ENCODE measurements around the gene LRRC14B. TPM values are rescaled to one million over a fixed set of nuclear protein-coding genes. Genes with fewer than 3 reads are reported as not detected.

The LRRC14B gene
- total and polyA plus RNA-seq, 2 of the 13 experiments (the other 11 are each of a cell fraction or from before 2014, with no cell fraction given) = not detected

- Histone ChIP-seq H3K79me2 (ENCODE audit: insufficient read depth, low read length) (no peaks in the 10 kb centered on the region), H3K36me3 (replicated peaks in 1 of 2; ENCODE audit: control insufficient read depth in 1 of 2, insufficient read depth in 2 of 2, low read length in 2 of 2) (no peaks in the 10 kb centered on the region), H3K4me2 (ENCODE audit: low read depth, low read length) (no peak overlapping the region), H4K20me1 (ENCODE audit: insufficient read depth, low read length) (no peaks in the 10 kb centered on the region), H2AFZ (ENCODE audit: low read length) (no peak overlapping the region), H3K27ac (ENCODE audit: extremely low read length, insufficient read depth, low read length) (no peak overlapping the region), H3K27me3 (ENCODE audit: control insufficient read depth in 1 of 2, insufficient read depth in 2 of 2, low read length in 2 of 2) (peaks cover 6 to 65% of the 10 kb centered on the region in 2 experiments), H3K9ac (ENCODE audit: insufficient read depth, low read depth, low read length) (no peak overlapping the region), H3K4me3 (replicated peaks in 1 of 3; ENCODE audit: insufficient read depth in 1 of 3, low read depth in 2 of 3, low read length in 3 of 3) (no peak overlapping the region), H3K4me1 (ENCODE audit: insufficient read depth, low read length) (no peaks in the 10 kb centered on the region), H3K9me3 (ENCODE audit: low read length) (no peaks in the 10 kb centered on the region)
- ATAC-seq (no peak), DNase-seq (ENCODE audit: low spot score) (no peak), FAIRE-seq (no peak)
- TF ChIP-seq ZNF639 (CRISPR knock-in tag; conservative IDR thresholded peaks at IDR 0.05) = no peak
- TF ChIP-seq NFATC3 (CRISPR knock-in tag; IDR thresholded peaks at IDR 0.05) = no peak
- no peak for TF ChIP-seq ZNF264 (CRISPR knock-in tag; IDR thresholded peaks at IDR 0.05)
- no peak for TF ChIP-seq ZNF557 (CRISPR knock-in tag; IDR thresholded peaks at IDR 0.05)
- no peak for TF ChIP-seq ZNF564 (CRISPR knock-in tag; IDR thresholded peaks at IDR 0.05)
- no peak for TF ChIP-seq NR2F2 (IDR thresholded peaks at IDR 0.05; ENCODE audit: borderline replicate concordance, low read depth)
- TF ChIP-seq E2F5 (CRISPR knock-in tag; conservative IDR thresholded peaks at IDR 0.05) = no peak
- no peak for TF ChIP-seq PAF1 (CRISPR knock-in tag; IDR thresholded peaks at IDR 0.05)
- TF ChIP-seq TSC22D2 (CRISPR knock-in tag; IDR thresholded peaks at IDR 0.05; ENCODE audit: borderline replicate concordance) = no peak
- TF ChIP-seq AGO1 (IDR thresholded peaks at IDR 0.05; ENCODE audit: low read depth, low read length, poor library complexity, severe bottlenecking) = no peak
- no peak for TF ChIP-seq GABPA (IDR thresholded peaks at IDR 0.05; ENCODE audit: low read depth, low read length)
- TF ChIP-seq GABPA (CRISPR knock-in tag; IDR thresholded peaks at IDR 0.05; ENCODE audit: low read depth) = no peak
- TF ChIP-seq EHMT2 (IDR thresholded peaks at IDR 0.05; ENCODE audit: borderline replicate concordance, low read depth, low read length) = no peak
- no peak for TF ChIP-seq SALL2 (CRISPR knock-in tag; IDR thresholded peaks at IDR 0.05)
- no peak for TF ChIP-seq ZNF512 (CRISPR knock-in tag; IDR thresholded peaks at IDR 0.05)
- no peak for TF ChIP-seq ZNF883 (CRISPR knock-in tag; IDR thresholded peaks at IDR 0.05; ENCODE audit: not compliant biosample characterization)
- in situ Hi-C loops (cut with HindIII; ENCODE audit: extremely low pct_ligation_motif_present, low pct_unique_long_range_greater_than_20kb) (no loop called here), intact Hi-C loops (cut with micrococcal nuclease; ENCODE audit: unreplicated experiment) (no loop called here)
- POLR2A ChIA-PET = no interaction called here
- no TSS peak for BruUV-seq (replicated peaks)
- CTCF ChIA-PET (ENCODE audit: low intra/inter-chr PET ratio, low total read pairs) = no interaction called here
- 27% methylated on average over 7 of the region's 23 CpGs for WGBS (ENCODE audit: low lambda C conversion rate)
Measured at GRCh38 chr5:155651-156410, 35.5 kb upstream of the LRRC14B start.
